H1 (cell line): ENCODE data around the gene PCP4L1. TPM values are rescaled to one million over a fixed set of nuclear protein-coding genes. Genes with fewer than 3 reads are reported as not detected.
A peak's percentile ranks its signal among the peaks of the same experiment; 100 is the strongest.

Experiments used
- CTCF ChIA-PET: fragments of 300-600 bp; sonication (Branson Sonifier 250); formaldehyde crosslinking; loops from one replicate; lab custom pipeline; 2021; ENCODE audit not compliant: partially characterized antibody; lab: Charles Lee
- POLR2A ChIA-PET: fragments of 300-600 bp; sonication (Branson Sonifier 250); formaldehyde crosslinking; loops from one replicate; lab custom pipeline; 2021; ENCODE audit warnings: inconsistent platforms; ENCODE audit not compliant: partially characterized antibody; lab: Charles Lee
- DNase-seq, 2 experiments: peaks; one replicate each; pipeline versions ENCODE4 v3.0.0 to v3.0.0-alpha.2; 2010 to 2022; ENCODE audit warnings: low spot score in 2 of 2, low read depth in 1 of 2, mixed read lengths in 1 of 2
- FAIRE-seq: peaks from 2 replicates; lab custom pipeline; 2011; peaks lifted over from hg19 to GRCh38; lab: Jason Lieb, UNC
- H2AFZ ChIP-seq: 2 replicates; pipeline ENCODE4 v1.8.1; 2012; ENCODE audit warnings: low read length, inconsistent platforms
- H2AK5ac ChIP-seq: 2 replicates; pipeline ENCODE4 v1.6.1; 2013; ENCODE audit warnings: low read depth, low read length
- H2BK120ac ChIP-seq: replicated peaks from 2 replicates; pipeline ENCODE3; 2013; ENCODE audit warnings: low read depth, low read length, inconsistent platforms
- H2BK12ac ChIP-seq: 2 replicates; pipeline ENCODE4 v1.6.1; 2013; ENCODE audit warnings: low read depth, low read length
- H2BK15ac ChIP-seq: 2 replicates; pipeline ENCODE4 v1.6.1; 2013; ENCODE audit warnings: low read length
- H2BK20ac ChIP-seq: 2 replicates; pipeline ENCODE4 v1.6.1; 2013; ENCODE audit warnings: low read length
- H2BK5ac ChIP-seq: 2 replicates; pipeline ENCODE4 v1.6.1; 2013; ENCODE audit warnings: low read depth, low read length
- H3K14ac ChIP-seq: 2 replicates; pipeline ENCODE4 v1.6.1; 2013; ENCODE audit warnings: inconsistent platforms; ENCODE audit not compliant: insufficient read length
- H3K18ac ChIP-seq: 2 replicates; pipeline ENCODE4 v1.6.1; 2013; ENCODE audit warnings: low read length; ENCODE audit errors: extremely low read depth
- H3K23ac ChIP-seq: 2 replicates; pipeline ENCODE4 v1.6.1; 2013; ENCODE audit warnings: inconsistent platforms; ENCODE audit not compliant: insufficient read length
- H3K23me2 ChIP-seq: 2 replicates; pipeline ENCODE4 v1.6.1; 2013; ENCODE audit warnings: low read depth, low read length
- H3K27ac ChIP-seq: 2 replicates; pipeline ENCODE4 v1.6.1; 2011; ENCODE audit warnings: low read depth, low read length, inconsistent platforms
- H3K27me3 ChIP-seq, 4 experiments: replicated peaks in 1 of 4; 1 replicate in 1 of 4; 2 replicates in 3 of 4; pipeline versions ENCODE4 v1.6.1 to v1.8.1; 2011 to 2013; ENCODE audit warnings: low read length in 3 of 4, mild to moderate bottlenecking in 3 of 4, inconsistent platforms in 2 of 4, mixed read lengths in 2 of 4, moderate library complexity in 1 of 4; ENCODE audit not compliant: control insufficient read depth in 3 of 4, insufficient read depth in 3 of 4; ENCODE audit errors: extremely low read depth in 1 of 4
- H3K36me3 ChIP-seq, 4 experiments: 2 replicates each; pipeline versions ENCODE4 v1.6.1 to v1.8.1; 2011 to 2013; ENCODE audit warnings: mild to moderate bottlenecking in 4 of 4, low read length in 3 of 4, moderate library complexity in 2 of 4, control low read depth in 1 of 4, inconsistent platforms in 1 of 4; ENCODE audit not compliant: insufficient read depth in 4 of 4, control insufficient read depth in 2 of 4
- H3K4ac ChIP-seq: replicated peaks from 2 replicates; pipeline ENCODE3; 2013; ENCODE audit warnings: low read length, low read depth, mixed read lengths, inconsistent platforms; ENCODE audit not compliant: insufficient read length
- H3K4me1 ChIP-seq, 4 experiments: replicated peaks in 1 of 4; 1 replicate in 1 of 4; 2 replicates in 3 of 4; pipeline versions ENCODE4 v1.6.1 to v1.8.1; 2011 to 2013; ENCODE audit warnings: low read length in 3 of 4, inconsistent platforms in 2 of 4, mixed read lengths in 1 of 4; ENCODE audit not compliant: insufficient read depth in 4 of 4, control insufficient read depth in 3 of 4
- H3K4me2 ChIP-seq, 2 experiments: 2 replicates each; pipeline versions ENCODE4 v1.6.1 to v1.8.1; 2011 to 2013; ENCODE audit warnings: low read depth in 2 of 2, low read length in 2 of 2, control low read depth in 1 of 2, inconsistent platforms in 1 of 2, mild to moderate bottlenecking in 1 of 2; ENCODE audit not compliant: insufficient read depth in 1 of 2
- H3K4me3 ChIP-seq, 4 experiments: fragments of 200-600, 300-600 bp in 1 of 4; sonication (generic), shearing (Covaris generic), sonication (Bioruptor Twin) in 1 of 4; 2 replicates each; pipeline versions ENCODE4 v1.5.1 to v1.8.1; 2011 to 2016; ENCODE audit warnings: low read length in 4 of 4, low read depth in 3 of 4, control low read depth in 2 of 4, inconsistent platforms in 2 of 4, mild to moderate bottlenecking in 2 of 4, mixed read lengths in 1 of 4, moderate library complexity in 1 of 4; ENCODE audit not compliant: insufficient read depth in 2 of 4; ENCODE audit errors: extremely low read depth in 1 of 4
- H3K56ac ChIP-seq: replicated peaks from 2 replicates; pipeline ENCODE3; 2013; ENCODE audit warnings: low read depth, mild to moderate bottlenecking, mixed read lengths, low read length, inconsistent platforms; ENCODE audit not compliant: insufficient read length
- H3K79me1 ChIP-seq: 2 replicates; pipeline ENCODE4 v1.6.1; 2013; ENCODE audit warnings: low read depth, low read length, control low read depth
- H3K79me2 ChIP-seq, 2 experiments: 2 replicates each; pipeline versions ENCODE4 v1.6.1 to v1.8.1; 2012 to 2013; ENCODE audit warnings: low read length in 2 of 2, mild to moderate bottlenecking in 2 of 2, inconsistent platforms in 1 of 2; ENCODE audit not compliant: insufficient read depth in 2 of 2, control insufficient read depth in 1 of 2
- H3K9ac ChIP-seq, 4 experiments: replicated peaks in 1 of 4; 1 replicate in 1 of 4; 2 replicates in 3 of 4; pipeline versions ENCODE4 v1.6.1 to v1.8.1; 2011 to 2013; ENCODE audit warnings: low read depth in 3 of 4, low read length in 3 of 4, control low read depth in 2 of 4, mild to moderate bottlenecking in 2 of 4, moderate library complexity in 2 of 4, inconsistent platforms in 1 of 4; ENCODE audit errors: extremely low read depth in 1 of 4
- H3K9me3 ChIP-seq, 2 experiments: 2 replicates each; pipeline versions ENCODE4 v1.6.1 to v1.8.1; 2012 to 2013; ENCODE audit warnings: mild to moderate bottlenecking in 2 of 2, moderate library complexity in 2 of 2, control low read depth in 1 of 2, inconsistent platforms in 1 of 2, low read depth in 1 of 2, low read length in 1 of 2, mixed read lengths in 1 of 2; ENCODE audit not compliant: insufficient read depth in 2 of 2
- H4K20me1 ChIP-seq, 2 experiments: replicated peaks in 1 of 2; 2 replicates each; pipeline versions ENCODE3 to v1.8.1; 2011 to 2013; ENCODE audit warnings: inconsistent platforms in 2 of 2, low read length in 2 of 2, mild to moderate bottlenecking in 1 of 2; ENCODE audit not compliant: insufficient read depth in 2 of 2, control insufficient read depth in 1 of 2
- H4K5ac ChIP-seq: 2 replicates; pipeline ENCODE4 v1.6.1; 2013; ENCODE audit warnings: low read length, low read depth, mixed read lengths, inconsistent platforms; ENCODE audit not compliant: insufficient read length
- H4K8ac ChIP-seq: 2 replicates; pipeline ENCODE4 v1.8.0; 2013; ENCODE audit warnings: mild to moderate bottlenecking, moderate library complexity, low read length, inconsistent platforms; ENCODE audit not compliant: insufficient read depth; ENCODE audit errors: extremely low read depth
- H4K91ac ChIP-seq: replicated peaks from 2 replicates; pipeline ENCODE3; 2013; ENCODE audit warnings: low read length, mixed read lengths, inconsistent platforms; ENCODE audit not compliant: insufficient read length
- BACH1 ChIP-seq: IDR thresholded peaks from 2 replicates; pipeline ENCODE4 v1.6.1; 2012; ENCODE audit warnings: low read length, improper control_type of control experiment
- BCL11A ChIP-seq, 2 experiments: IDR thresholded peaks; one replicate each; pipeline ENCODE4 v1.6.1; 2011; ENCODE audit warnings: low read depth in 2 of 2, low read length in 2 of 2, mild to moderate bottlenecking in 2 of 2
- CREB1 ChIP-seq: IDR thresholded peaks from 2 replicates; pipeline ENCODE4 v1.6.1; 2012; ENCODE audit warnings: inconsistent platforms
- EGR1 ChIP-seq: IDR thresholded peaks from 2 replicates; pipeline ENCODE4 v1.6.1; 2011; ENCODE audit warnings: low read depth, low read length, borderline replicate concordance
- EP300 ChIP-seq, 2 experiments: IDR thresholded peaks; 1 replicate in 1 of 2; 2 replicates in 1 of 2; pipeline ENCODE4 v1.6.1; 2011 to 2012; ENCODE audit warnings: low read depth in 2 of 2, low read length in 2 of 2, mild to moderate bottlenecking in 2 of 2, borderline replicate concordance in 1 of 2, inconsistent platforms in 1 of 2, moderate library complexity in 1 of 2
- JUND ChIP-seq: IDR thresholded peaks from 2 replicates; pipeline ENCODE4 v1.6.1; 2011; ENCODE audit warnings: mild to moderate bottlenecking, improper control_type of control experiment, low read length
- MAFK ChIP-seq: IDR thresholded peaks from 2 replicates; pipeline ENCODE4 v1.6.1; 2012; ENCODE audit warnings: low read depth, mild to moderate bottlenecking, improper control_type of control experiment, low read length
- POLR2AphosphoS5 ChIP-seq: IDR thresholded peaks from 2 replicates; pipeline ENCODE4 v1.6.1; 2011; ENCODE audit warnings: low read depth, low read length
- RXRA ChIP-seq: IDR thresholded peaks from 2 replicates; pipeline ENCODE4 v1.6.1; 2011; ENCODE audit warnings: low read depth, mild to moderate bottlenecking, low read length, moderate library complexity; ENCODE audit not compliant: insufficient read depth
- WGBS, 2 experiments: shearing (Covaris generic) in 1 of 2; methylation state at CpG; one replicate each; pipeline versions ENCODE4 v1.1.6 to v1.1.7; 2013 to 2015; ENCODE audit warnings: low lambda C conversion rate in 2 of 2, mixed read lengths in 2 of 2, inconsistent platforms in 1 of 2, low coverage in 1 of 2, missing lambda C conversion rate in 1 of 2; ENCODE audit not compliant: insufficient replicate concordance in 2 of 2, insufficient coverage in 1 of 2, insufficient read length in 1 of 2; ENCODE audit errors: extremely low coverage in 1 of 2, missing lambda C conversion rate in 1 of 2; 5-methylcytosine and 5-hydroxymethylcytosine counted together
- polyA plus RNA-seq, 7 experiments: library from polyadenylated mRNA; depleted of rRNA in 3 of 7; stranded (reverse) in 5 of 7; unstranded in 2 of 7; fragments of >200 nt in 5 of 7; fragments of 200-250 nt in 2 of 7; gene quantifications; 1 replicate in 5 of 7; 2 replicates in 1 of 7; 4 replicates in 1 of 7; pipeline versions ENCODE4 v1.2.1 to v1.2.3, GENCODE V29; 2011 to 2013; ENCODE audit warnings: missing spikeins in 2 of 7, mixed read lengths in 2 of 7
- total RNA-seq: library from RNA; stranded (reverse); fragmentation: NEBNext Ultra II Directional; extraction: Animal tissue kit (Norgen Biotek cat#: 25700); gene quantifications from 2 replicates; pipeline ENCODE4 v1.2.1, GENCODE V29; 2021

Gene PCP4L1
- total and polyA plus RNA-seq, 2 of the 8 experiments (the other 6 are each of a cell fraction or from before 2014, with no cell fraction given): 0.41 to 1.0 TPM

DNA sequence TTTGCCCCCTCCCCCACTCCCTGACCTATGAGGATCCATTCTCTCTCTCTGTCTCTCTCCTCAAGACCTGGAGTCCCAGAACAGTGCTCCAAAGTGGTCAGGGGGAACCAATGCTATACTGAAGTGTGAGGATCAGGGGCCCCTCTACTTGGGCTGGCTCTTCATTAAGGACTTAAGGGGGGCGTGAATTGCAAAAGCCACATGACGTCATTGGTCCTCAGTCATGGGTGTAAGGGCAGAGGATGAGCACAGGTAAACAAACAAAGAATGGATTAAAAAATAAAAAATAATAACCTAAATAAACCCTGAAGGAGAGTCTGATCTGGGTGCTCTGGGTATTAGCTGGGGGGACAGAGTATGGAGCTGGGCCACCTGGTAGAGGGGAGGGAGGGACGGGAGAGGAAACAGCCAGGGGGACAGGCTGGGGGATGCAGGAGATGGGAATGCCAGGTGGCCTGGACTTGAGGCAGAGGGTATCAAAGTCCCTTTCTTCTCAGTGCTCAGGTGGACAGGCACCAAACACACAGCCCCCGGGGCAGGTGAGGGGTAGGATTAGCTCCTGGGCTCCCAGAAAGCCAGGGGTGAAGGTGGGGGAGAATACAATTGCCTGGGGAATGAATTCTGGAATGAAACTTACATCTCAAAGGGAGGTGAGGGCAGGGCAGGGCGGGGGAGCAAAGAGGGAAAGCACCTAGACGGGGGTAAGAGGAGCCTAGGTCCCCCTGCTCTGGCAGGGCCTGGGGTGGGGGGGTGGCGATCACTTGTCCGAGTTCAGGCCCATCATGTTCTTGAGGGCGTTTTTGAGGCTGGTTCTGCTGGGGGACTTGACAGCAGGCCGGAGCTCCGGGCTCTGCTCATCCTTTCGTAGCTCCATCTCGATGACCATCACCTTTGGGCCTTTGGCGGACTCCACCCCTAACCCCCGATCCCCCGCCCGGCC is 46.7 kb downstream of the PCP4L1 start:
- no peaks in the 10 kb centered on the region for H3K27me3 ChIP-seq
- 11% methylated on average over 4 of the region's 17 CpGs; no CpG with 5 or more reads in 1 of the 2 experiments for WGBS, 2 experiments
- peak overlapping the region; percentile 70 to 87 (median 79) for H3K4me3 ChIP-seq
- POLR2A ChIA-PET: interaction anchor here (0.8 to 1.9 kb wide), 12 partner anchors 9 to 128 kb away, joined by 3 to 12 read pairs (median 3); partner anchors contain the start of genes B4GALT3, NDUFS2, PCP4L1 and SDHC
- no peak overlapping the region for H2BK12ac ChIP-seq
- H3K27ac ChIP-seq: no peak overlapping the region
- peak overlapping the region in 1 of 4 experiments; percentile 14; a peak in 1 of 7 replicates for H3K9ac ChIP-seq
- no peaks in the 10 kb centered on the region for H3K36me3 ChIP-seq
- no peak overlapping the region for H2BK120ac ChIP-seq
- no peak overlapping the region for H2AK5ac ChIP-seq
- H3K18ac ChIP-seq: peak overlapping the region; percentile 40; the same call in 1 of the 2 replicates
- DNase-seq (peak in 1 of 2 experiments; percentile 54), FAIRE-seq (no peak)
- CTCF ChIA-PET: interaction anchor here (0.7 to 12.1 kb wide), 19 partner anchors 13 to 132 kb away, joined by 3 to 201 read pairs (median 4); partner anchors contain the start of genes ADAMTS4, APOA2, FCER1G and PCP4L1
- peaks cover 0 to 8% of the 10 kb centered on the region in 2 experiments; a peak in 1 of 4 replicates for H3K79me2 ChIP-seq
- 0 out of 2 replicates have a peak, but pooled peaks cover 3% of the 10 kb centered on the region for H3K79me1 ChIP-seq
- H3K4me2 ChIP-seq: peak overlapping the region; percentile 95 to 96
- no peak overlapping the region for H3K4ac ChIP-seq
- no peak overlapping the region for H2BK5ac ChIP-seq
- no peaks in the 10 kb centered on the region for H4K20me1 ChIP-seq
- H2BK15ac ChIP-seq: no peak overlapping the region
- TF ChIP-seq BCL11A (IDR thresholded peaks at IDR 0.05; ENCODE audit: low read depth in 2 of 2, low read length in 2 of 2): no peak
- TF ChIP-seq EP300 (IDR thresholded peaks at IDR 0.05; ENCODE audit: borderline replicate concordance in 1 of 2, low read depth in 2 of 2, low read length in 2 of 2): peak in 1 of 2 experiments; percentile 33; a peak in 1 of 3 replicates
- no peak for TF ChIP-seq MAFK
- peak; percentile 73; the same call in 1 of the 2 replicates for TF ChIP-seq JUND
- TF ChIP-seq CREB1: 0 out of 2 replicates have a peak, but pooled peaks have one; percentile 19
- TF ChIP-seq RXRA: no peak
- TF ChIP-seq POLR2AphosphoS5: no peak
- no peak for TF ChIP-seq EGR1
- TF ChIP-seq BACH1: no peak
- no peak overlapping the region for H3K23ac ChIP-seq
- H3K14ac ChIP-seq: no peak overlapping the region
- H3K56ac ChIP-seq: no peak overlapping the region
- no peak overlapping the region for H4K91ac ChIP-seq
- no peaks in the 10 kb centered on the region for H3K9me3 ChIP-seq
- peaks cover 5% of the 10 kb centered on the region; the same call in 1 of the 2 replicates for H3K23me2 ChIP-seq
- no peak overlapping the region for H4K5ac ChIP-seq
- no peak overlapping the region for H2BK20ac ChIP-seq
- peaks cover 0 to 16% (median 9%) of the 10 kb centered on the region in 4 experiments; a peak in 6 of 7 replicates for H3K4me1 ChIP-seq
- H4K8ac ChIP-seq: no peak overlapping the region
- no peak overlapping the region for H2AFZ ChIP-seq
